A549 (cell line): ENCODE results near the gene MAP1S. TPM values are rescaled to one million over a fixed set of nuclear protein-coding genes. Genes with fewer than 3 reads are reported as not detected.
A peak's percentile ranks its signal among the peaks of the same experiment; 100 is the strongest.

Source experiments
- ATAC-seq, 2 experiments: fragments of 200-7000 bp in 1 of 2; fragments of >200 bp in 1 of 2; cut with Nextera tagmentation in 1 of 2; cut with Tn5 transposase in 1 of 2; 3 replicates each; pipeline versions ENCODE4 v1.8.0 to v1.9.1; 2018 to 2020; ENCODE audit warnings: mild to moderate bottlenecking in 1 of 2, moderate library complexity in 1 of 2
- CTCF ChIA-PET: fragments of 300-600 bp; sonication (Branson Sonifier 250); formaldehyde crosslinking; extraction: SDS; loops from one replicate; lab custom pipeline; 2021; ENCODE audit warnings: antibody characterized with exemption, inconsistent platforms; lab: Yijun Ruan, JAX
- POLR2A ChIA-PET: fragments of 350-600 bp; formaldehyde crosslinking; extraction: SDS; loops from one replicate; lab custom pipeline; 2021; ENCODE audit warnings: antibody characterized with exemption, inconsistent platforms; lab: Yijun Ruan, JAX
- DNase-seq, 2 experiments: peaks; one replicate each; pipeline versions ENCODE4 v3.0.0 to v3.0.0-alpha.2; 2011 to 2016; ENCODE audit warnings: low read depth in 1 of 2, low spot score in 1 of 2
- FAIRE-seq: peaks from 2 replicates; lab custom pipeline; 2011; peaks lifted over from hg19 to GRCh38; lab: Jason Lieb, UNC
- H3K27ac ChIP-seq, 2 experiments: fragments of >200 bp; sonication (Bioruptor Twin); formaldehyde crosslinking; 3 replicates each; pipeline ENCODE4 v1.5.1; 2016 to 2017
- H3K4me1 ChIP-seq: fragments of >200 bp; sonication (Bioruptor Twin); formaldehyde crosslinking; 3 replicates; pipeline ENCODE4 v1.6.1; 2016
- H3K4me2 ChIP-seq: fragments of >200 bp; sonication (Bioruptor Twin); formaldehyde crosslinking; 3 replicates; pipeline ENCODE4 v1.6.1; 2016
- H3K4me3 ChIP-seq: fragments of >200 bp; sonication (Bioruptor Twin); formaldehyde crosslinking; 3 replicates; pipeline ENCODE4 v1.5.1; 2016
- H3K9me3 ChIP-seq: fragments of >200 bp; sonication (Bioruptor Twin); formaldehyde crosslinking; 3 replicates; pipeline ENCODE4 v1.6.1; 2016
- BHLHE40 ChIP-seq: IDR thresholded peaks from 2 replicates; pipeline ENCODE4 v1.6.1; 2012; ENCODE audit warnings: low read depth, low read length, inconsistent platforms
- CHD2 ChIP-seq: fragments of 150-350 bp; IDR thresholded peaks from 2 replicates; pipeline ENCODE4 v1.6.1; 2014; ENCODE audit warnings: low read length; ENCODE audit not compliant: partially characterized antibody
- CHD4 ChIP-seq: fragments of 200-600 bp; sonication (generic); IDR thresholded peaks from 2 replicates; pipeline ENCODE4 v1.6.1; 2016; ENCODE audit warnings: antibody characterized with exemption, mild to moderate bottlenecking, borderline replicate concordance
- FOSL2 ChIP-seq, 2 experiments: fragments of 450-650 bp in 1 of 2; fragments of >200 bp in 1 of 2; sonication (Bioruptor Twin) in 1 of 2; formaldehyde crosslinking; IDR thresholded peaks; 2 replicates each; pipeline versions ENCODE4 v1.5.0 to v1.6.1; 2016 to 2020; ENCODE audit warnings: mild to moderate bottlenecking in 1 of 2, moderate library complexity in 1 of 2
- GATA3 ChIP-seq: IDR thresholded peaks from 2 replicates; pipeline ENCODE4 v1.6.1; 2012; ENCODE audit warnings: borderline replicate concordance
- HDAC2 ChIP-seq: fragments of 200-600 bp; sonication (generic); IDR thresholded peaks from 2 replicates; pipeline ENCODE4 v1.6.1; 2016
- HOXB5 ChIP-seq: fragments of 250-450 bp; sonication (Bioruptor Pico); IDR thresholded peaks from 2 replicates; pipeline ENCODE4 v1.5.0; 2020; ENCODE audit warnings: mild to moderate bottlenecking, moderate library complexity
- JUN ChIP-seq, 2 experiments: fragments of >200 bp; sonication (Bioruptor Twin); formaldehyde crosslinking; IDR thresholded peaks; 2 replicates in 1 of 2; 3 replicates in 1 of 2; pipeline ENCODE4 v1.6.1; 2016 to 2017
- JUNB ChIP-seq: fragments of >200 bp; sonication (Bioruptor Twin); formaldehyde crosslinking; IDR thresholded peaks from 2 replicates; pipeline ENCODE4 v1.6.1; 2016
- KDM1A ChIP-seq: fragments of 200-600 bp; sonication (generic); IDR thresholded peaks from 2 replicates; pipeline ENCODE4 v1.6.1; 2016; ENCODE audit warnings: low read depth, mild to moderate bottlenecking
- MAFK ChIP-seq: fragments of 450-650 bp; IDR thresholded peaks from 2 replicates; pipeline ENCODE4 v1.6.1; 2014; ENCODE audit not compliant: partially characterized antibody
- NR3C1 ChIP-seq: fragments of >200 bp; sonication (Bioruptor Twin); formaldehyde crosslinking; IDR thresholded peaks from 3 replicates; pipeline ENCODE4 v1.6.1; 2017
- RNF2 ChIP-seq: fragments of 200-600 bp; sonication (generic); IDR thresholded peaks from 2 replicates; pipeline ENCODE4 v1.6.1; 2016; ENCODE audit warnings: low read depth, mild to moderate bottlenecking, antibody characterized with exemption, moderate library complexity, borderline replicate concordance
- SREBF2 ChIP-seq: fragments of 450-650 bp; IDR thresholded peaks from 2 replicates; pipeline ENCODE4 v1.6.1; 2014; ENCODE audit warnings: mild to moderate bottlenecking, moderate library complexity
- ZFP36 ChIP-seq: fragments of 450-650 bp; IDR thresholded peaks from 2 replicates; pipeline ENCODE4 v1.6.1; 2014; ENCODE audit warnings: borderline replicate concordance; ENCODE audit not compliant: partially characterized antibody
- WGBS: methylation state at CpG from one replicate; pipeline ENCODE4 v1.1.6; 2017; ENCODE audit errors: missing lambda C conversion rate; 5-methylcytosine and 5-hydroxymethylcytosine counted together
- polyA plus RNA-seq, 4 experiments: library from polyadenylated mRNA; depleted of rRNA in 3 of 4; stranded (reverse); fragments of >200 nt; fragmentation: RNase III in 1 of 4; extraction: RNeasy Plus Mini Kit Qiagen cat#74134 plus additional on column Dnase treatment in 1 of 4; gene quantifications; 2 replicates in 3 of 4; 3 replicates in 1 of 4; pipeline ENCODE4 v1.2.3, GENCODE V29; 2011 to 2017
- TF ChIP-seq, protein P1 (sequence below): fragments of 200-600 bp; sonication (generic); IDR thresholded peaks from 2 replicates; pipeline ENCODE4 v1.6.1; 2016; ENCODE audit warnings: antibody characterized with exemption, mild to moderate bottlenecking, moderate library complexity
- TF ChIP-seq, protein P2 (sequence below): fragments of 150-350 bp; IDR thresholded peaks from 2 replicates; pipeline ENCODE4 v1.6.1; 2014; ENCODE audit warnings: low read depth, mild to moderate bottlenecking, low read length
- TF ChIP-seq, protein P3 (sequence below): IDR thresholded peaks from 2 replicates; pipeline ENCODE4 v1.6.1; 2012

The MAP1S gene
- polyA plus RNA-seq, 2 of the 4 experiments (the other 2 are of a cell fraction) = 8.3 to 26.9 TPM

DNA sequence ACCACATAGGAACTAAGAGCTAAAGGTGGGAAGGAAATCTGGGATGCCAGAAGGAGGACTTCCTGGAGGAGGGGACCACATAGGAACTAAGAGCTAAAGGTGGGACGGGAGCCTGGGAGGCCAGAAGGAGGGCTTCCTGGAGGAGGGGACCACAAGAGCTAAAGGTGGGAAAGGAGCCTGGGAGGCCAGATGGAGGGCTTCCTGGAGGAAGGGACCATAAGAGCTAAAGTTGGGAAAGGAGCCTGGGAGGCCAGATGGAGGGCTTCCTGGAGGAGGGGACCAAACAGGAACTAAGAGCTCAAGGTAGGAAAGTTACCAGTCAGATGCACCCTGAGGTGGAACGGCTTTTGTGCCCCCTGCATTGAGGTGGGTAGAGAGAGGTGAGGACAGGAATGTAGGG, 22.2 kb downstream of the MAP1S start:
- WGBS = 88% methylated on average over 2 of the region's 2 CpGs
- Histone ChIP-seq H3K9me3 (no peaks in the 10 kb centered on the region), H3K4me3 (no peak overlapping the region), H3K27ac (no peak overlapping the region), H3K4me2 (no peak overlapping the region), H3K4me1 (peaks cover 7% of the 10 kb centered on the region; the same call in 1 of the 3 replicates)
- no peak for ATAC-seq
- no peak for DNase-seq
- no peak for FAIRE-seq
- POLR2A ChIA-PET = no interaction called here
- CTCF ChIA-PET = interaction anchor here (0.6 to 1.5 kb wide), 3 partner anchors 10 to 183 kb away, joined by 3 to 6 read pairs (median 3); no protein-coding TSS in a partner anchor
- TF ChIP-seq BHLHE40 (no peak), ZFP36 (peak; percentile 93)
- TF ChIP-seq, protein P1, sequence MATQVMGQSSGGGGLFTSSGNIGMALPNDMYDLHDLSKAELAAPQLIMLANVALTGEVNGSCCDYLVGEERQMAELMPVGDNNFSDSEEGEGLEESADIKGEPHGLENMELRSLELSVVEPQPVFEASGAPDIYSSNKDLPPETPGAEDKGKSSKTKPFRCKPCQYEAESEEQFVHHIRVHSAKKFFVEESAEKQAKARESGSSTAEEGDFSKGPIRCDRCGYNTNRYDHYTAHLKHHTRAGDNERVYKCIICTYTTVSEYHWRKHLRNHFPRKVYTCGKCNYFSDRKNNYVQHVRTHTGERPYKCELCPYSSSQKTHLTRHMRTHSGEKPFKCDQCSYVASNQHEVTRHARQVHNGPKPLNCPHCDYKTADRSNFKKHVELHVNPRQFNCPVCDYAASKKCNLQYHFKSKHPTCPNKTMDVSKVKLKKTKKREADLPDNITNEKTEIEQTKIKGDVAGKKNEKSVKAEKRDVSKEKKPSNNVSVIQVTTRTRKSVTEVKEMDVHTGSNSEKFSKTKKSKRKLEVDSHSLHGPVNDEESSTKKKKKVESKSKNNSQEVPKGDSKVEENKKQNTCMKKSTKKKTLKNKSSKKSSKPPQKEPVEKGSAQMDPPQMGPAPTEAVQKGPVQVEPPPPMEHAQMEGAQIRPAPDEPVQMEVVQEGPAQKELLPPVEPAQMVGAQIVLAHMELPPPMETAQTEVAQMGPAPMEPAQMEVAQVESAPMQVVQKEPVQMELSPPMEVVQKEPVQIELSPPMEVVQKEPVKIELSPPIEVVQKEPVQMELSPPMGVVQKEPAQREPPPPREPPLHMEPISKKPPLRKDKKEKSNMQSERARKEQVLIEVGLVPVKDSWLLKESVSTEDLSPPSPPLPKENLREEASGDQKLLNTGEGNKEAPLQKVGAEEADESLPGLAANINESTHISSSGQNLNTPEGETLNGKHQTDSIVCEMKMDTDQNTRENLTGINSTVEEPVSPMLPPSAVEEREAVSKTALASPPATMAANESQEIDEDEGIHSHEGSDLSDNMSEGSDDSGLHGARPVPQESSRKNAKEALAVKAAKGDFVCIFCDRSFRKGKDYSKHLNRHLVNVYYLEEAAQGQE = no peak
- TF ChIP-seq, all 56 proteins: peak for 1

DNA sequence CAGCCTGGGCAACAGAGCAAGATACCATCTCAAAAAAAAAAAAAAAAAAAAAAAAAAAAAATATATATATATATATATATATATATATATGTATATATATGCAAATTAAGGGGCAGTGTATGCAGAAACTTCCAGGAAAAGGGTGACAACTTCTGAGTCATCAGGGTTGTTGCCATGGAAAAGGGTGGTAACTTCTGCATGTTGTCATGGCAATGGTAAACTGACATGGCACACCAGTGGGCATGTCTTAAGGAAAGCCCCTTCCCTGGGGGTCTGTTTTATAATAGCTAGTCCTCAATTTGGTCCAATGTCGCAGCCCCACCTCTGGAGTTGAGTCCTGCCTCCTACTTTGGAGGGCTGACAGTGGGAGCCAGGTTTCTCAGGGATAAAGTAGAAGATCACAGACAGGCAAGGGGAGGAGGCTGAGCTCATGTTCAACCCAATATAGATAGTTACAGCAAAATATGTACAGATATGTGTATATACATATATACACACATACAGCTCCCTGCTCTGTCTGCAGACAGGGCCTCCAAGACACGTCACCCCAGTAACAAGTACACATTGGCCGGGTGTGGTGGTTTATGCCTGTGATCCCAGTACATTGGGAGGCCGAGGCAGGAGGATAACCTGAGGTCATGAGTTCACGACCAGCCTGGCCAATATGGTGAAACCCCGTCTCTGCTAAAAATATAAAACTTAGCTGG, 24.7 kb downstream of the MAP1S start:
- Histone ChIP-seq H3K4me2 (no peak overlapping the region), H3K27ac (no peak overlapping the region), H3K4me3 (no peak overlapping the region), H3K9me3 (no peaks in the 10 kb centered on the region), H3K4me1 (no peaks in the 10 kb centered on the region)
- CTCF ChIA-PET = interaction anchor here (0.5 kb wide), 1 partner anchor 46 kb away, joined by 4 read pairs; no protein-coding TSS in a partner anchor
- ATAC-seq (no peak), FAIRE-seq (no peak), DNase-seq (peak in 1 of 2 experiments; percentile 64)
- POLR2A ChIA-PET = no interaction called here
- TF ChIP-seq, protein P2, sequence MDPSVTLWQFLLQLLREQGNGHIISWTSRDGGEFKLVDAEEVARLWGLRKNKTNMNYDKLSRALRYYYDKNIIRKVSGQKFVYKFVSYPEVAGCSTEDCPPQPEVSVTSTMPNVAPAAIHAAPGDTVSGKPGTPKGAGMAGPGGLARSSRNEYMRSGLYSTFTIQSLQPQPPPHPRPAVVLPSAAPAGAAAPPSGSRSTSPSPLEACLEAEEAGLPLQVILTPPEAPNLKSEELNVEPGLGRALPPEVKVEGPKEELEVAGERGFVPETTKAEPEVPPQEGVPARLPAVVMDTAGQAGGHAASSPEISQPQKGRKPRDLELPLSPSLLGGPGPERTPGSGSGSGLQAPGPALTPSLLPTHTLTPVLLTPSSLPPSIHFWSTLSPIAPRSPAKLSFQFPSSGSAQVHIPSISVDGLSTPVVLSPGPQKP = no peak
- TF ChIP-seq FOSL2 (IDR thresholded peaks at IDR 0.05) = no peak
- TF ChIP-seq FOSL2 (CRISPR knock-in tag; IDR thresholded peaks at IDR 0.05) = peak; percentile 31; the same call in 1 of the 2 replicates
- no peak for TF ChIP-seq NR3C1
- no peak for TF ChIP-seq RNF2
- TF ChIP-seq JUNB = no peak
- TF ChIP-seq CHD2 = no peak
- 59% methylated on average over 6 of the region's 6 CpGs for WGBS

DNA sequence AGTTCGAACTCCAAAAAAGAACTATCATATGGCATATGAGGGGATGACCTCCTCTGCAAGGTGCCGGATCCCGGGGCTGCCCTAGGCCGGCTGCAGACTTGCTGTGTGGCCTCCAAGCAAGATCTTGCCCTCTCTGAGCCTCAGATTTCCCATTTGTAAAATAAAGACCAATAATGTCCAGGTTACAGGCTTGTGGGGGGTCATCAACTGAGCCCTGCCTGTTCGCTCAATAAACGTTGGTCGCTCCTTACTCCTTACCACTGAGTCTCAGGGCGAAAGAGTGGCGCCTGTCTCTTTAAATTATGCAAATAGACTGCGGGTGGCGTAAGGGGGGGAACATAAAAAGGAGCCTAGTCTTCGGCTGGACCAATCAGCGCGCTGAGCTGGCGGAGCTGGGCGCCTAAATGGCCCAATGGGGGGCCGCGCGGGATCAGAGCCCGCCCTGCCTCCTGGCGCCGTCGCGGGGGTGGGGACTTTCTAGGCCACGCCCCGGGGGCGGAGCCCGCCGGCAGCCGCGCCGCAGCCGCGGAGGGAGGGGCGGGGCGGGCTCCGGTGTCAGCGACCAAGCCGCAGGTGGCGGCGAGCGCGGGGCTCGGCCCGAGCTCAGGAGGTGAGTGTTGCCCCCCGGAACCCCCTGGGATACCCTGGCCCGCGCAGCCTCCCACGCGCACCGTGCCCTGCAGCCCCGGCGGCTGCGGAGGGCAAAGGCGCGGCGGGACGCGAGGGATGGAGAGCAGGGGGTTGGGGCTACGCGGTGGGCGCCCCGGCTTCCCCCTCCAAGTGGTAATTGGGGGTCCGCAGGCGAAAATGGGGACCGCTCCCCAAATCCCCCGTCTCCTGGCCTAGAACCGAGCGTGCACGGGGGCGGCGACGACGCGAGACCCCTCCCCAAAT, 28.2 kb downstream of the MAP1S start:
- ChIA-PET POLR2A (interaction anchor here (1.0 kb wide), 1 partner anchor 28 kb away, joined by 3 read pairs; the partner anchor contains the start of gene MAP1S), CTCF (interaction anchor here (1.8 kb wide), 1 partner anchor 19 kb away, joined by 9 read pairs; no protein-coding TSS in a partner anchor)
- H3K9me3 ChIP-seq = no peaks in the 10 kb centered on the region
- peak overlapping the region; percentile 52 to 89 for H3K27ac ChIP-seq
- TF ChIP-seq SREBF2 = no peak
- peak; percentile 94 for TF ChIP-seq HDAC2
- peak; percentile 77 for TF ChIP-seq ZFP36
- no peak for TF ChIP-seq MAFK
- TF ChIP-seq, protein P3, sequence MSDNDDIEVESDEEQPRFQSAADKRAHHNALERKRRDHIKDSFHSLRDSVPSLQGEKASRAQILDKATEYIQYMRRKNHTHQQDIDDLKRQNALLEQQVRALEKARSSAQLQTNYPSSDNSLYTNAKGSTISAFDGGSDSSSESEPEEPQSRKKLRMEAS = peak; percentile 65; the same call in 1 of the 2 replicates
- peak; percentile 90 for TF ChIP-seq CHD4
- TF ChIP-seq HOXB5 = no peak
- peak in 1 of 2 experiments; percentile 34; a peak in 1 of 5 replicates for TF ChIP-seq JUN (IDR thresholded peaks at IDR 0.05)
- no peak for TF ChIP-seq GATA3
- peak; percentile 99 for TF ChIP-seq KDM1A
- H3K4me3 ChIP-seq = peak overlapping the region; percentile 57
- peak; percentile 96 to 98 for ATAC-seq
- FAIRE-seq = no peak
- WGBS = 12% methylated on average over 20 of the region's 75 CpGs
- peak; percentile 87 to 92 for DNase-seq
- H3K4me2 ChIP-seq = peak overlapping the region; percentile 83
- peaks cover 8% of the 10 kb centered on the region; the same call in 1 of the 3 replicates for H3K4me1 ChIP-seq
